Tongue (tissue), 2 donors: ENCODE data around the gene SETD1B. TPM values are rescaled to one million over a fixed set of nuclear protein-coding genes. Genes with fewer than 3 reads are reported as not detected.
"Not testable (repeated sequence)": the region's sequence is repeated elsewhere in the genome, so short reads cannot be mapped to it uniquely, and the experiment has no call there.

Source experiments
- DNase-seq: peaks from one replicate; pipeline ENCODE4 v3.0.0-alpha.2; 2015
- total RNA-seq: library from RNA; depleted of rRNA; stranded (reverse); fragments of >200 nt; gene quantifications from one replicate; pipeline ENCODE4 v1.2.3, GENCODE V29; 2014

Gene SETD1B
- total RNA-seq, 1 donor from 2014 or later = 5.5 TPM

DNA sequence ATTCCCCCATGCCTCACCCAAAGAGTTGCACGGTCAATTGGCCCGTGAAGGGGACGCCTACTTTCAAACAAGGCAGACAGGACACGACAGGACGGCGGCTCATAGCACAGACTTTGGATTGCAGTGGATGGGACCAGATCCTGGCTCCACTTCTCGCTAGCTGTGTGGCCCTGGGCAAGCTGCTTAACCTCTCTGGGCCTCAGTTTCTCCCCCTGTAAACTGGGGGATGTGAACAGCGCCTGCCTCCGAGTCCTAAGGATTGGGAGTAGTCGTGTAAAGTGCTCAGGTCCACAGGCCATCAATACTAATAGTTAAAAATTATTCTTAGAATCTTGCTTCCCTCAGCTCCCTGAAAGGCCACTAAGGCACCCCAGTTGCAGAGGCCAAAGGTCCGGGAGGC is 23.4 kb upstream of the SETD1B start:
- DNase-seq = no peak

DNA sequence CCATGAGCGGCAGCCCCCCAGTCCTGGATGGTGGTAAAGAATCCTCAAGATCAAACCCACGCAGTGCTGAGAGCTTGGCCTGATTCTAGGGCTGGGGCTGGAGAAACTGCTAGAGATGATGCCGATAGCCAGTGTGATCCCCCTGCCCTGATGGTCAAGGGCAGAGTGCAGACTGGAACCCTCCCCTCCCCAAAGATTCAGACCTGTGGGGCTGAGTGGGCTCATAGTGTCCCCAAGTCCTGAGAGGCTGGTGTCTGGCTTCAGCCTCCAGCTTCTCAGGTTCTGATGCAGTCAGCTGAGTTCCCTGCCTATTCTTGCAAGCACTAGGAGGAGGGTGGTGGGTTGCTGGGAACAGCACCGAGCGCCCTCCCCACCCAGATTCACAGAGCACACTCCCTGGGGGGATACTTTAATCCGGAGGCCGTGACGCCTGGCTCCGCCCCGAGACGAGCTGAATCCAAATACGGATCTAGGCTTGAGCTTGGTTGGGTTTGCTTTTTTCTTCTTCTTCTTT is 22.3 kb upstream of the SETD1B start:
- DNase-seq = peak; percentile 84

DNA sequence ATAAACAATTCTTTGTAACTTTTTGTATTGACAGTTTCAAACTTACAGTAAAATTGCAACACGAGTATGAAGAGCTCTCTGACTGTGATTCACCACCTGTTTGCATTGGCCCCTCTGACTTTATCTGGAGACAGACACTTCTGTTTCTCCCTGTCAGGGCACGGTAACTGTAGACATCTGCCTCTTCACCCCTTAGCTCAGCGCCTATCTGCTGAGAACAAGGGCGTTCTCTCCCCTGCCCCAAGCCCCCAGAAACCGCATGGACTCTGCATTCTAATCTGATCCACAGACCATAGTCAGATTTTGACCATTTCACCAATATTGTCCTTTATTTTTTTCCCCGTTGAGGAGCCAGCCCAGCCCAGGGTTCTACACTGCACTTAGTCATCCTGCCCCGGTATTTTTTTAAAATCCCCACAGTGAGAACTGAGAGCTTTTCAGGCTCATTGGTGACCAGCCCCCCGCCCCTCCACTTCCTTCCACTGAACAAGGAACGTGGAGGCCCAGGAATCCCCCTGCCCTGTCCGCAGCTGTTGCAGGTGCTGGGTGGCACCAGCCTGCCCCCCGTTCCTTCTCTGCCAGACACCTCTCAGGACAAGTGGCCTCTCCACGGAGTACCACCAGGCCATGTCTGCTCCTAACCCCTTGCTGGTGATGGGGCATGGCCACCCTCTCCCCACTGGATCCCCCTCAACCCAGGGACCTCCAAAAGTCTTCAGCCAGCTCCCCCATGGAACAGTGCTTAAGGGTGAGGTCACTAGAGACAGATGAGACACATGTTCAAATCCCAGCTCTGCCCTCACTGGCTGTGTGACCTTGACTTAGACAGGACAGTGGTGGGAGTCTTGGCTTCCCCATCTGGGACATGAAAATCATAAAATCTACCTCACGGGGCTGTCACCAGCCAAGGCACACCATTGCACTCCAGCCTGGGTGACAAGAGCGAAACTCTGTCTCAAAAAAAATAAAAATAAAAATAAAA is 21.5 kb upstream of the SETD1B start:
- DNase-seq = no peak

DNA sequence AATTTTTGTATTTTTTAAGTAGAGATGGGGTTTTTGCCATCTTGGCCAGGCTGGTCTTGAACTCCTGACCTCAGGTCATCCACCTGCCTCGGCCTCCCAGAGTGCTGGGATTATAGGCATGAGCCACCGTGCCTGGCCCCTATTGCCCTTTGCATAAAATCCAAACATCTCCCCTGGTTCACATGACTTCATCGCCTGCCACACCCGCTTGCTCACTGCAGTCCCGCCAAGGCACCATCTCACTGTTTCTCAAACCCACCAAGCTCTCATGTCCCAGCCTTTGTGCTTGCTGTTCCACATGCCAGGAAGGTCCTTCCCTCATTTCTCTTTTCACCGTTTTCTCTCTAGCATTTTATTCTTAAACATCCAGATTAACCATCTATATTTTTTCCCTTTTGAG is 20.0 kb upstream of the SETD1B start:
- no peak for DNase-seq

DNA sequence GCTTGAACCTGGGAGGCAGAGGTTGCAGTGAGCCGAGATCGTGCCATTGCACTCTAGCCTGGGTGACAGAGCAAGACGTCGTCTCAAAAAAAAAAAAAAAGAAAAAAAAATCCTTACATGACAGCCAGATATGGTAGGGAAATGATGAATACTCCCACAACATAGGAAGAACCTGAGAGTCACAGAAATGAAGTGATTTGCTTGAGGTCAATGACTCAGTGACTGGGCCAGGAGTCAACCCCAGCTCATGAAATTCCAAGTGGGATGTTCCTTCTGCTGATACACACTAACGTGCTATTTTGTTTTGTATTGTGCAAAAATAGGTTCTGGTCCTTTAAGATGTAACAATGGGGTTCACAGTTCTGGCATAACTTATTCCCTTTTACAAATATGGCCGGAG is 19.3 kb upstream of the SETD1B start:
- DNase-seq = no peak

DNA sequence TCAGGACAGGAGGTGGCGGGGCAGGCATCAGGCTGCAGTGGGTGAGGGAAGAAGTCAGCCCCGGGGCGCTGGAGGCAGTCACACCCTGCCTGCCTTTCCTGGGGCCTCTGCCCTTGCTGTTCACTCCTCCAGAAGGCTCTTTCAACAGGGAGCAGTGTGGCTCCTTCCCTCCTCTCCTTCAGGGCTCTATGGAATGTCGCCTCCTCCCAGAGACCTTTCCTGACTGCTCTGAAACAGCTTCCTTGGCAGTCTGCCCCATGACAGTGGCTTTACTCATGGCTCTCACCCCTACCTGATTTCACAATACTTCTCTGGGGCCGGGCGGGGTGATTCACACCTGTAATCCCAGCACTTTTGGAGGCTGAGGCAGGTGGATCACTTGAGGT is 17.4 kb upstream of the SETD1B start:
- DNase-seq = no peak

DNA sequence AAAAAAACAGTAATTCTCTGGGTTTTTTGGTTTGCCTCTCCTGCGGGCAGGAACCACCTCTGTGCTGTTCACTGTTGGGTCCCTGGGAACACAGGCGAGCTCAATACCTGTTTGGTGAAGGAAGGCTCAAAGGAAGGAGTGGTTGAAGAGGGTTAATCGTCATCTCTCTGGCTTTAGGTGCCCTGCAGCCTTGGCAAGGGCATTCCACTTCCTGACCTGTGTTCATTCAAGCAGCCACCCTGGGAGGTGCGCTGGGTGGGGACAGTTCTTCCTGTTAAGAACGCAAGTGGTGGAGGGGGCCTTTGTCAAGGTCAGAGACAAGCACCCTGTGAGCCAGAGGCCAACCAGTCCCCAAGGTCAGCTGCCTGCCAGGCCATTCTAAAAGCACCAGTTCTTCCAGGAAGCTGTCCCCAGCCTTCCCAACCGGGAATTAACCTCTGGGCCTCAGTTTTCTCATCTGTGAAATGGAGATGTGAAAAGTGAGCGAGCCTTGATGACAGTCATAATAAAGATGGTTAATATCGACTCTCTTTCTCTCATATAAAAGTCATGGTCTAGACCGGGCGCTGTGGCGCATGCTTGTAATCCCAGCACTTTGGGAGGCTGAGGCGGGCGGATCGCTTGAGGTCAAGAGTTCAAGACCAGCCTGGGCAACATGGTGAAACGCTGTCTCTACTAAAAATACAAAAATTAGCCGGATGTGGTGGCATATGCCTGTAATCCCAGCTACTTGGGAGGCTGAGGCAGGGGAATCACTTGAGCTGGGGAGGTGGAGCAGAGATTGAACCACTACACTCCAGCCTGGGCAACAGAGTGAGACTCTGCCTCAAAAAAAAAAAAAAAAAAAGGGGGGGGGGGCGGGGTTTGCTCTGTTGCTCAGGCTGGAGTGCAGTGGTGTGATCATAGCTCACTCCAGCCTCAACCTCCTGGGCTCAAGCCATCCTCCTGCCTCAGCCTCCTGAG is 16.5 kb upstream of the SETD1B start:
- no peak for DNase-seq

DNA sequence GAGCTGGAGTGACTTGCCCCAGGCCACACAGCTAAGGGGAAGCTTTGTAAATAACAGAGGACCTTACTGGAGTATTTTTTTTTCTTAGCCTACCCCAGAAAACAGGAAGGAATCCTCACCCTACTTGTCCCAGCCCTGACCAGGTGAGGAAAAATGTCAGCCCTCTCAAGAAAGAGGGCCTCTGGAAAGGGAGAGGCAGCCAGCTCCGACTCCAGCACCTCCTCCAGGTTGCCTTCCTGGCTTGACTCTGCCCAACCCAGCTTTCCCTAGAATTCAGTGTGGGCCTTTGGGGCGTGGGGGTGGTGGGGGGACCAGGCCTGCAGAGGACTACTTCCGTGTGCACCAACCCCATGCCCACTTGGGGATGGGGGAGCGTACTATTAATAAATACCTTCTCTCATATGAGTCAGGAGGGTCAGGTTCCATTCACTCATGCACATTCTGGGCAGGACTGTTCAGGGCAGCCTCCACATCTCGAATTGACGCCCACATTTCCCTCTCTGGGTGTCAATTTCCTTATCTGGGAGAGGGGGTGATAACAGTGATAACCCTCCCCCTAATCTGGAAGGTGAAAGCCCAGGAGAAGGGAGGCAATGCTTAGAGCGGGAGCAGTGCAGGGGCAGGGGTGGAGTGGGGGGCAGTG is 15.5 kb upstream of the SETD1B start:
- no peak for DNase-seq

DNA sequence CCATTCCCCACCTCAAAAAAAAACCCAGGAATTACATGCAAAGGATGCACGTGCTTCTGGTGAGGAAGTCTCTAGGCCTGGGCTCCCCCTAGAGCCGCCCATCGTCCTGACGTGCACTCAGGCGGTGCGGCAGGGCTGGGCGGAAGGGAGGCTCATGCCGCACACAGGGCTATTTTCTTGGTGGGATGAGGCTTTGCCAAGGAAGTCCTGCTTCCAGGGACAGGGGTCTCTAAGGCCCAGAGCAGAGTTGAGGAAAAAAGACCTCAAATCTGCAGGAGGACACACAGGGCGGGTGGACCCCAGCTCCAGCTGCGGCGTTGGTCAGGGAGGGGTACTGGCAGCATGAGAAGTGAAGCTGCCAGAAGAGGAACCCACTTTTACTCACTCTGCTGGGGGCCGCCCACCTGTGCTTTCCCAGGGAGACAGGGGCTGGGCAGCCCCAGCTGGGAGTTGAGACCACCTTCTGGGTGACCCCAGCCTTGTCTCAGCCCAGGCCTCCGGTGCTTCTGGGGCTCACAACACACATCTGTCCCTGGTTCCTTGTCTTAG is 14.5 kb upstream of the SETD1B start:
- no peak for DNase-seq

DNA sequence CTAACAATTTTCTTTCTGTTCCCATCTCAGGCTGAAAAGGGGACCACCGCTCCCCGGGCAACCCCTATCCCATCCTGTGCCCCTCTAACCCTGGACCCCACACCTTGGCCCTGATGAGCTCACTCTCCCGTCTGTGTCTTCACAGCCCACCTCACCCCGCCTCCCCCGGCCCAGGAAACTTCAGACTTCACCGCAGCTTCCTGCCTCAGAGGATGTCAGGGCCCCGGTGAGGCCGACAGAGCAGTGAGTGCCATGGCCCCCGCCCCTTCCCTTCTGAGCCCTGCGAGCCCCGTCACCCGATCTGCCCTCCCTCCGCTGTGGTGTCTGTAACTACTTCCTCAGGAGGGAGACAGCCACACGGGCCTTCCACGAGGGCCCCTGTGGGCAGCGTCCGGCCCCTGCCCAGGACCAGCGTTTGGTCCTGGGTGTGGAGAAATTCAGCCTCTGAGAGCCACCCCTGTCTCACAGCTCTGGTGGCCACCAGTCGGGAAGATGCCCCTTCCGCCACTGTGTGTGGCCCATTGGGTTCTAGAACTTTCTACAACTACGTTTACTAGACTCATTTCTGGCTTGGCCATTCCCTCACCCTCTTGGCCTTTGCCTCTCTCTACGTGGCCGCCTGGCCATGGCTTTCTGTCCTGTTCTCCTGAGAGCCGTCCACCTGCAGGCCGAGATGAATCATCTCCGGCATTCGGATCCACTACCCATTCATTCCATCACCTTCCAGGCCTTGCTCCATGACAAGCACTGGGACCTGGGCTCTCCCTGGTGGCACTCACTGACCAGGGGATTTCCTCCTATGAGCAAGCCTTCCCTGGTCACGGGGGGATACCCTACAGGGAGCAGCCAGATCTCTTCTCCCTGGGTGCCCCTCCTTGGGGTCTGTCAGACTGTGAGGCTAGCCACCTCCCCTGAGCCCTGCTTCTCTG is 13.7 kb upstream of the SETD1B start:
- DNase-seq = peak; percentile 29

DNA sequence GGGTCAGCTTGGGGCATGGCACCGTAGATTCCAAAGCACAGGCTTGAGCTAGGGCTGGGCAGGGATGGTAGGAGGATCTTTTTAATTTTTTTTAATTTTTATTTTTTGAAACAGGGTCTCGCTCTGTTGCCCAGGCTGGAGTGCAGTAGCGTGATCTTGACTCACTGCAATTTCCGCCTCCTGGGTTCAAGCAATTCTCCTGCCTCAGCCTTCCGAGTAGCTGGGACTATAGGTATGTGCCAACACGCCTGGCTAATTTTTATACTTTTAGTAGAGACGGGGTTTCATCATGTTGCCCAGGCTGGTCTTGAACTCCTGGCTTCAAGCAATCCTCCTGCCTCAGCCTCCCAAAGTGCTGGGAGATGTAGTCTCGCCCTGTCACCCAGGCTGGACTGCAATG is 13.0 kb upstream of the SETD1B start:
- not testable (repeated sequence) for DNase-seq

DNA sequence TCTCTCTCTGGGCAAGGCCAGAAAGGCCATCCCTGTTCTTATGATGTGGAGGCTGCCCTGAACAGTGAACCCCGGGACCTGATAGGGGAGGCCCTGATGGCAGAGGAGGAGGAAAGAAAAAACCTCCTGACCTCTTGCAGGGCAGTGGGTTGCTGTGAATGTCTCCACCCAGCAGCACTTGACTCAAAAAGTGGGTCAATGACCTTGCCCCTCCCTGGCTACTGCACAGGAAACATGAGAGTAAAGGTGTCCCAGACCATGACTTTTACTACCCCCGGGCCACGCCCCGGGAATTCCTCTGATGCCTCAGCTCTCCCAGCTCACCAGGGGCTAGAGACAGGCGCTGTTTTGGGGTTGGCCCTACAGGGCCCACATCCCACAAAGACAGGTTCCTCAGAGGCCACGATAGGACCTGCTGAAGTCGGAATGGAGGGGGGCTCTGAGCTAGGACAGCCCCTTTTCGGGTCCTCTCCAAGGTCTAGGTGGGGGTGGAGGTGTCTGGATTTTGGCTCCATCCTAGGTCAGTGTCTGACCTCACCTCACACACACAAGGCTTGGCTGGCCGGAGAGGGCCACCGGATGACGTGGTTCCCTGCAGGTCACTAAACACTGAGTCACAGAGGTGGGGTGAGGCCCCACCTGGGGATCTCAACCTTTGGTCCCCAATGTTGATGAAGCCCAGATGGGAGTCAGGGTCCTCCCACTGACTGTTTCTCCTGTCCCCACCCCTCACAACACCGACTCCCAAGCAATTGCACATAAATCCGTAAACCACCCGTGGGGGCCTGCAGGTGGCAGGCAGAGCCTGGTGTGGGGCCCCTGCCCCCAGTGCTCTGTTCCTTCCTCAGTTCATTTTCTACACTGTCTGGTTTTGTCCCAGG is 11.9 kb upstream of the SETD1B start:
- no peak for DNase-seq

DNA sequence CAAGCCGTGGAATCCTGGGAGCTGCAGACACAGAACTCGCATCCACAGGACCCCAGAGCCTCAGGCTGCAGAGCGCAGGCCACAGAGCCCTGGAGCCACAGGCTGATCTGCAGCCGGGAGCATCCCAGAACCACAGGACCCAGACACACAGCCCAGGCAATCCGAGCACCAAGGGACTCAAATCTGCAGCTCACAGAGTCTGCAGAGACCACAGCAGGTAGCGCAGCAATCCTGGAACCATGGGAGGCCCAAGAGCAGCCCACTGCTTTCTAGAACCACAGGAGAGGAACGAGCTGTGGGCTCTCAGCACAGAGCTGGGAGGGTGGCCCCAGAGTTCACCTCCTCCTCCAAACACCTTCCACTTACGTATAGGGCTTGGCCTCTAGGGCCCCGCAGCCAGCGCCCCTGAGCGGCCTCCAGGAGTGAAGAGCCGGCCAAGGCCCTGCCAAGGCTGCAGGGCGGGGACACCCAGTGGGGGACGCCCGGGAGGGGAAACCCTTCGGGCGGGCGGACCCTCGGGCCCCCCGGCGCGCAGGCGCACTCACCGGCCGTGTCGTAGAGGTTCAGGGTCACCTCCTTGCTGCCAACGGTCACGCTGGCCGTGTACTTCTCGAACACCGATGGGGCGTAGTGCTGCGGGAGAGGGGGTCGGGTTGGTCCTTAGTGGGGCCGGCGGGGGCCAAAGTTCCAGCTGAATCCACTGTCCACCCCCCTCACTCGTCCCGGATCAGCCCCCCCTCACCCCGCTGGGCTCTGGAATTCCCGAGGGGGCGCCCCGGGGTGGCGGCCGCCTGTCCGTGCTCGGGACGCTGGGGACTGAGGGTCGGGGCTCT is 11.0 kb upstream of the SETD1B start:
- DNase-seq = no peak

DNA sequence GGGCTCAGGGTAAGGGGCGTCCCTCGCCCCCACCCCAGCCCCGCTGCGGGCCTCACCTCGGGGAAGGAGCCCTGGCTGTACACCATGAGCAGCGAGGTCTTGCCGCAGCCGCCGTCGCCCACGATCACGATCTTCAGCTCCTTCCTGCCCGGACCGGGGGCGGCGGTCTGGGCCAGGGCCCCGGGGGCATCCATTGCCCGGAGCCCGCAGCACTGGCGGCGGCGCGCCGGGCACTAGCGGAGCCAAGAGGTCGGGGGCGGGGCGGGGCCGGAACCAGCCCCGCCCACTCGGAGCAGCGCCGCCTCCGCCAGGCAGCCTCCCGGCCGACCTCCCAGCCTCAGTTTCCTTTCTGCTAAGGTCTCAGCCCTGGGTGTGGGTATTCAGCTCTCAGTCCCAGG is 10.4 kb upstream of the SETD1B start, which contains the start of gene RHOF:
RHOF (minus strand) TSS at position 249 of the 398 bp plus-strand sequence; CDS start at position 194, 55 bp downstream.
- no peak for DNase-seq

DNA sequence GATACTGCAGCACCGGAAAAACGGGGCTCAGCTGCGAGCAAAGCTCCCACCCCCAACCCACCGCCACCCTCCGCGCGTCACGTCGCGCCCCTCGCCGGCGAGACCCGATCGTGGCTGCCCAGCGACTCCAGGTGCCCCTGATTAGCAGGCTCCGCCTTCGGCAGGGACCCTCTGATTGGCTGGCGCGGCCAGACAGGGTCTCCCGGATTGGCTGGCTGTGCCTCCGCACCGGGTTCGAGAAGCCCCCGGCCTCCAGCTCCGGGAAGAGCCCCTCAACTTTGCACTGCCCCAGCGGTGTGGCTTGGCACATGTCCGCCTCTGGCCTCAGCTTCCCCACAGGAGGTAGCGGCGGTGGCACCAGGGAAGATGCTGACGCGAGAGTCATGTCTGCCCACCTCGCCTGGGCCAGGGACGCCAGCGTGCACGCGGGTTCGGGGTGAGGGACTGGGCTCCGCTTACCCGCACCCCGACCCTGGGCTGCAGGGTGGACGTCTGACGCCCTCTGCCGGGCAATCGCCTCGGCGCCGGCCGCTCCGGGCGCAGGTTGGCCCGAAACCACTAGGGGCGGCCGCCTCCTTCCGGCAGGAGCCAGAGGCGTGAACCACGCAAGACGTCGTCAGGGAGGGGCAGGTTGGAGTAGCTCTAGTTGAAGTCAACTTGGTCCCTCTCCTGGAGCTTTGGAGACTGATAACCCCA is 9.8 kb upstream of the SETD1B start:
- DNase-seq = peak; percentile 94

DNA sequence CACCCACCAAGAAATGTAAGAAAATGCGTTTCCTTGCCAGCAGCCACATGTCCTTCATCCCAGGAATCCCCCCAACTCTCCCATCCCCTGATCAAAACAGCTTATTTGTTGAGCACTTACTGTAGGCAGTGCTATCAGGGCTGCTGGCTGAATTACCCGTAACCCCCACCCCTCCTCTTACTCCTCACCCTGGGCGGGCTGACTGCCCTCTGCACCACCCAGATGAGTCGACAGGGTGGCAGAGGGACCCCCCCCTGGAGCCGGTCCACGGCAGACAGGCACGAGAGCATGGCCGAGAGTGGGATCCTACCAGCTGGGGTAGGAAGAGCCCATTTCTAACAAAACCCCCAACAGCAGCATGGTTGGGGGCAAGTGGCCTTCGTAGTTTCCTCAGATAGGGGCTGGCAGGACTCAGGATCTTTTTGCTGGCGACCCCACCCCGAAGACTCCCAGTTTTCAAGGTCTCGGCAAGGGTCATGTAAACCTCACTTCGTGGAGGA is 9.2 kb upstream of the SETD1B start:
- no peak for DNase-seq
